HEK293T (cell line): ENCODE results near the gene RNLS.

ENCODE experiments used
- FOXK2 ChIP-seq: fragments of 450-650 bp; IDR thresholded peaks from 2 replicates; pipeline ENCODE4 v1.6.1; 2016; ENCODE audit warnings: mild to moderate bottlenecking
- FOXM1 ChIP-seq: fragments of 450-650 bp; IDR thresholded peaks from 2 replicates; pipeline ENCODE4 v1.6.1; 2017; ENCODE audit warnings: mild to moderate bottlenecking, borderline replicate concordance
- L3MBTL2 ChIP-seq: fragments of 450-650 bp; conservative IDR thresholded peaks from 2 replicates; pipeline ENCODE4 v1.6.1; 2016; ENCODE audit warnings: mild to moderate bottlenecking
- LEF1 ChIP-seq: fragments of 450-650 bp; IDR thresholded peaks from 2 replicates; pipeline ENCODE4 v1.6.1; 2017; ENCODE audit warnings: mild to moderate bottlenecking, borderline replicate concordance
- NFRKB ChIP-seq: fragments of 450-650 bp; IDR thresholded peaks from 2 replicates; pipeline ENCODE4 v1.6.1; 2016; ENCODE audit warnings: mild to moderate bottlenecking, moderate library complexity
- SUZ12 ChIP-seq: fragments of 450-650 bp; IDR thresholded peaks from 2 replicates; pipeline ENCODE4 v1.6.1; 2016; ENCODE audit warnings: mild to moderate bottlenecking
- TARDBP ChIP-seq: fragments of 450-650 bp; IDR thresholded peaks from 2 replicates; pipeline ENCODE4 v1.6.1; 2016
- ZNF384 ChIP-seq: fragments of 450-650 bp; IDR thresholded peaks from 2 replicates; pipeline ENCODE4 v1.6.1; 2016
- TF ChIP-seq, protein P1 (sequence below): fragments of 450-650 bp; IDR thresholded peaks from 2 replicates; pipeline ENCODE4 v1.6.1; 2016

DNA sequence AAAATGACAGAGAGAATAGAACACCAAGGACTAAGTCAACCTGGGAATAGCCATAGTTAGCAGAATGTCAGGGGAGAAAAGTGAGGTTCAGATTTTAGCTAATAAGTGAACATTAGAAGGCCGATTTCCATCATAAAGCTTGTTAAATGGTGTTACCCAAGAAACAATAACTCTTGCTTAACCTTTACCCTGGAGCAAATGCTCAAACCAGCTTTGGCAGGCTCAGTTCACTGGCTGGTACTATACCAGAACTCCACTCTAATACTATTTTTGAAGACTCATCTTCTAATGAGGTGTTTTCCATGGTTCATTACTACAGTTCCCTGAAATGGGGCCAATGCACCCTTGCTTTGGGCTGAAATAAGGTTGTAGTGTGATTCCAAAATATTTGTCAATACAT, 61.3 kb downstream of the RNLS start:
- TF ChIP-seq, protein P1, sequence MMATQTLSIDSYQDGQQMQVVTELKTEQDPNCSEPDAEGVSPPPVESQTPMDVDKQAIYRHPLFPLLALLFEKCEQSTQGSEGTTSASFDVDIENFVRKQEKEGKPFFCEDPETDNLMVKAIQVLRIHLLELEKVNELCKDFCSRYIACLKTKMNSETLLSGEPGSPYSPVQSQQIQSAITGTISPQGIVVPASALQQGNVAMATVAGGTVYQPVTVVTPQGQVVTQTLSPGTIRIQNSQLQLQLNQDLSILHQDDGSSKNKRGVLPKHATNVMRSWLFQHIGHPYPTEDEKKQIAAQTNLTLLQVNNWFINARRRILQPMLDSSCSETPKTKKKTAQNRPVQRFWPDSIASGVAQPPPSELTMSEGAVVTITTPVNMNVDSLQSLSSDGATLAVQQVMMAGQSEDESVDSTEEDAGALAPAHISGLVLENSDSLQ: no peak
- no peak for TF ChIP-seq SUZ12
- no peak for TF ChIP-seq FOXM1
- TF ChIP-seq FOXK2: no peak
- TF ChIP-seq NFRKB: no peak
- no peak for TF ChIP-seq TARDBP
- no peak for TF ChIP-seq L3MBTL2
- TF ChIP-seq ZNF384: no peak
- TF ChIP-seq LEF1: no peak
